Aortic smooth muscle cell (primary cell): Measurements from ENCODE around the gene OSER1. TPM values are rescaled to one million over a fixed set of nuclear protein-coding genes. Genes with fewer than 3 reads are reported as not detected.

ENCODE experiments used
- total RNA-seq: library from RNA; depleted of rRNA; stranded (reverse); fragments of >200 nt; gene quantifications from 2 replicates; pipeline ENCODE4 v1.2.3, GENCODE V29; 2014

OSER1 gene
- total RNA-seq: 31.3 and 36.4 TPM in 2 replicates

DNA sequence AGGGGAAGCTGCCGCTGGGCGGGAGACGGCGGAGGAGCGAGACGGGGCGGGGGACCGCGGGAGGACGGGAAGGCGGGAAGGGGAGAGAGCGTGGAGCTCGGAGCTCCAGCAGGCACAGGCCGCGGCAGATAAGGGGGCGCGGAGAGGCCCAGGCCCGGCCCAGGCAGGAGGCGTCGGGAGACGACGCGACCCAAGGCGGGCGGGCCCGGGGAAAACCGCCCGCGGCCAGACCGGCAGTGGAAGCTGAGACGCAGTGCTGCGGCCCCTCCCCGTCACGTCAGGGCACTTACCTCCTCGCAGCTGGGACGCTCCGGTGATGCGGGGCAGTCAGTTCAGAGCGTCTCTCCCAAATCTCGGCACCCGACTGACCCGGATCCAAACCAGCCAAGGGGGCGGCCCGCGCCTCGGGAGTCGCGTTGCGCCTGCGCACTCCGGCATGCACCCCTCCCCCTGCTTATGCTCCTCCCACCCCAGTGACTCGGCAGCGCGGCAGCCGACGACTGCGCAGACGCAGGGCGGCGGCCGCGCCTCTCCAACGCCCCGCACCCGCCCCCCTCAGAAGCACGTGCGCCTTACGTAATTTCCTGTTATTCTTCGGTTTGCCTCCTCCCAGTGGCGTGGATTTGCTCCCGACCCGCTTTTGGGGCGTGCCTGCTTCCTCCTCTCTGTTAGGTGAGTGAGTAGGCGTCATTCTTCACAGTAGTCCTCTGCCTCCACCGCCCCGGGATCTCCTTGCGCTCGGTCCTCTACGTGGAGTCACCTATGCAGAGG is at the start of gene OSER1:
OSER1 (minus strand) TSS at position 366 of the 771 bp plus-strand sequence. CDS start 3,814 bp downstream, outside the sequence.

DNA sequence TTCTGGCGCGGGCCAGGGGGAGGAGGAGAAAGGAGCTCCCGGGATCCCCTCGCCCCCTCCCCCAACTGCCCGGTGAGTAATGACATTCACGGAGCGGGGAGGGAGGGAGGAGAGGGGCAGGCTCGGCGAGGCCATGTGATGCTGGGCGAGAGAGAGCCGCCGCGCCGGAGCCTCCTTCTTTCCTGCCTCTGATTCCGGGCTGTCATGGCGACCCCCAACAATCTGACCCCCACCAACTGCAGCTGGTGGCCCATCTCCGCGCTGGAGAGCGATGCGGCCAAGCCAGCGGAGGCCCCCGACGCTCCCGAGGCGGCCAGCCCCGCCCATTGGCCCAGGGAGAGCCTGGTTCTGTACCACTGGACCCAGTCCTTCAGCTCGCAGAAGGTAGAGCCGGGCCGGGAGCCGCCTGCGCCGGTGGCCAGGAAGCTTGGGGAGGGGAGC is 36.6 kb upstream of the OSER1 start, which contains the start of gene GDAP1L1:
GDAP1L1 (plus strand) TSS at position 178 of the 441 bp plus-strand sequence; CDS start at position 205, 27 bp downstream.

GRCh38 chr20:44187054-44187771 is 23.4 kb downstream of the OSER1 start, which contains the start of gene JPH2:
JPH2 (minus strand) TSS chr20:44187188; CDS start chr20:44186705, 483 bp downstream.

Other genes with a start within 250 kb of the OSER1 start
- gene JPH2, start 23.6 kb downstream of the OSER1 start, total RNA-seq: 0.13 and 0.37 TPM in 2 replicates
- not detected in 2 replicates for gene GDAP1L1, start 36.5 kb upstream of the OSER1 start, total RNA-seq
- 8.2 and 8.5 TPM in 2 replicates for gene FITM2, start 100.4 kb upstream of the OSER1 start, total RNA-seq
- gene R3HDML, start 126.3 kb upstream of the OSER1 start, total RNA-seq: not detected in 2 replicates
- gene HNF4A, start 144.9 kb upstream of the OSER1 start, total RNA-seq: not detected in 2 replicates